ENCODE results near the gene SPOCK2. TPM values are rescaled to one million over a fixed set of nuclear protein-coding genes. Genes with fewer than 3 reads are reported as not detected.

The SPOCK2 gene
- total and polyA plus RNA-seq, 2 of the 4 experiments (the other 2 are of a cell fraction), result 0.02 TPM; not detected in 1

DNA sequence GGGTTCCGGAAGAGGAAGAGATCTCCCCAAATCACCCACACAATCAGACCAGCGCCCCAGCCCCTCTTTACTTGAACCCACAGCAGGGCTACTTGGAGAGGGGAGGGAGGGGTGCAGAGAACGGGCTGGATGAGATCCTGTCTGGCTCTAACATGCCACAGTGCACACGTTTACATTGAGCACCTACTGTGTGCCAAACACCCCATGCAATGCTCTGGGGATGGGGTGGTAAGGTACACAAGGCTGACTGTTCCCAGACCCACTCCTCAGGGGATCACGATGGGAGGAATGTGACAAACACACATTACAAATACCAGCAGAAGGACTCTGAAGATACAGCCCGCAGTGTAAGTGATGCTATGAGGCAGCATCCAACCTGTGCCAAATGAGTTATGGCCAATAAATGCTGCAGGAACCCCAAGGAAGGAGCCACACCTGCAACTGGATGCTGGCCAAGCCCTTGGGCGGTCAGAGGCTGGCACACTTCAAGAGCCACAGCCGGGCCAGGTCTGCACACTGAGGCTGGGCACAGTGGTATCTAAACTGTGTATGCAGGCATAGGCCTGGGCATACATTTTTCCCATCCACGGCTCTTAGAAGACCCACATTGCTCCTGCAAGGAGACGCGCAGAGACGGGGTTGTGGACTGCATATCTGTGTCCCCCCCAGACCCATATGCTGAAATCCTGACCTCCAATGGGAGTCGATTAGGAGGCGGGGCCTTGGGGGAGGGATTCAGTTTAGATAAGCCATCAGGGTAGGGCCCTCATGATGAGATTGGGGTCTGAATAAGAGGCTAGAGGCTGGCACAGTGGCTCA lies 6.4 kb downstream of the SPOCK2 start:
- WGBS, 2 experiments (ENCODE audit: extremely low coverage in 2 of 2, insufficient read length in 1 of 2), result 90% methylated on average over 3 of the region's 14 CpGs; no CpG with 5 or more reads in 1 of the 2 experiments
- Histone ChIP-seq H4K5ac (ENCODE audit: low read depth, low read length) (no peak overlapping the region), H3K9ac (ENCODE audit: low read depth, low read length) (no peak overlapping the region), H4K20me1 (ENCODE audit: insufficient read depth, low read length) (no peaks in the 10 kb centered on the region), H3K23ac (ENCODE audit: low read depth, low read length) (no peak overlapping the region), H3K14ac (replicated peaks; ENCODE audit: low read depth, low read length) (no peak overlapping the region), H3K18ac (ENCODE audit: low read depth, low read length) (no peak overlapping the region), H3K36me3 (ENCODE audit: control insufficient read depth, insufficient read depth, low read length) (no peaks in the 10 kb centered on the region), H2AK9ac (replicated peaks; ENCODE audit: low read depth, low read length, poor library complexity) (no peak overlapping the region), H4K91ac (ENCODE audit: insufficient read depth, low read depth, low read length) (no peak overlapping the region), H2AK5ac (ENCODE audit: low read depth, low read length) (no peak overlapping the region), H3K56ac (ENCODE audit: extremely low read depth, insufficient read depth, low read length) (no peak overlapping the region), H3K4me3 (ENCODE audit: insufficient read depth, low read depth, low read length) (no peak overlapping the region), H2BK15ac (ENCODE audit: low read depth, low read length) (no peak overlapping the region), H3K4me1 (ENCODE audit: control insufficient read depth, insufficient read depth, low read length) (no peaks in the 10 kb centered on the region), H2BK5ac (ENCODE audit: low read depth, low read length, poor library complexity, severe bottlenecking) (no peak overlapping the region), H2AFZ (replicated peaks; ENCODE audit: low read length, poor library complexity) (no peak overlapping the region), H2BK20ac (ENCODE audit: low read depth, low read length) (no peak overlapping the region), H3K9me1 (ENCODE audit: insufficient read depth, low read length) (no peaks in the 10 kb centered on the region), H3K27me3 (ENCODE audit: control insufficient read depth, insufficient read depth, low read length) (peaks cover 57% of the 10 kb centered on the region), H3K79me1 (ENCODE audit: low read depth in 1 of 2, low read length in 2 of 2) (no peaks in the 10 kb centered on the region), H2BK120ac (ENCODE audit: low read depth, low read length) (no peak overlapping the region), H3K4ac (ENCODE audit: low read depth, low read length) (no peak overlapping the region), H3K4me2 (ENCODE audit: low read depth, low read length) (no peak overlapping the region), H3K9me3 (ENCODE audit: control insufficient read depth, insufficient read depth, low read length) (no peaks in the 10 kb centered on the region), H4K8ac (ENCODE audit: low read depth in 2 of 2, low read length in 2 of 2) (no peak overlapping the region), H3K27ac (ENCODE audit: insufficient read depth, low read length) (no peak overlapping the region)
- no peak for ATAC-seq (ENCODE audit: low read depth)
- BruUV-seq (replicated peaks), result no TSS peak
- dilution Hi-C loops (cut with HindIII; ENCODE audit: low sequenced_read_pairs, unreplicated experiment), result no loop called here
- intact Hi-C loops (cut with micrococcal nuclease), result no loop called here
- CTCF ChIA-PET, result no interaction called here
- no peak for TF ChIP-seq MAFK (IDR thresholded peaks at IDR 0.05; ENCODE audit: low read depth, low read length)
- TF ChIP-seq FOS (IDR thresholded peaks at IDR 0.05; ENCODE audit: low read depth, low read length), result no peak
- TF ChIP-seq MAZ (IDR thresholded peaks at IDR 0.05; ENCODE audit: borderline replicate concordance, low read depth, low read length), result no peak
- no peak for TF ChIP-seq MXI1 (IDR thresholded peaks at IDR 0.05; ENCODE audit: borderline replicate concordance, low read depth, low read length)
- no peak for TF ChIP-seq SMC3 (IDR thresholded peaks at IDR 0.05; ENCODE audit: low read depth, low read length)
- TF ChIP-seq RAD21 (IDR thresholded peaks at IDR 0.05; ENCODE audit: low read length), result no peak
- no peak for TF ChIP-seq RCOR1 (IDR thresholded peaks at IDR 0.05; ENCODE audit: insufficient replicate concordance, low read length)
- TF ChIP-seq, protein P1, sequence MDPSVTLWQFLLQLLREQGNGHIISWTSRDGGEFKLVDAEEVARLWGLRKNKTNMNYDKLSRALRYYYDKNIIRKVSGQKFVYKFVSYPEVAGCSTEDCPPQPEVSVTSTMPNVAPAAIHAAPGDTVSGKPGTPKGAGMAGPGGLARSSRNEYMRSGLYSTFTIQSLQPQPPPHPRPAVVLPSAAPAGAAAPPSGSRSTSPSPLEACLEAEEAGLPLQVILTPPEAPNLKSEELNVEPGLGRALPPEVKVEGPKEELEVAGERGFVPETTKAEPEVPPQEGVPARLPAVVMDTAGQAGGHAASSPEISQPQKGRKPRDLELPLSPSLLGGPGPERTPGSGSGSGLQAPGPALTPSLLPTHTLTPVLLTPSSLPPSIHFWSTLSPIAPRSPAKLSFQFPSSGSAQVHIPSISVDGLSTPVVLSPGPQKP (IDR thresholded peaks at IDR 0.05; ENCODE audit: borderline replicate concordance, low read depth, low read length), result no peak
- TF ChIP-seq, protein P2, sequence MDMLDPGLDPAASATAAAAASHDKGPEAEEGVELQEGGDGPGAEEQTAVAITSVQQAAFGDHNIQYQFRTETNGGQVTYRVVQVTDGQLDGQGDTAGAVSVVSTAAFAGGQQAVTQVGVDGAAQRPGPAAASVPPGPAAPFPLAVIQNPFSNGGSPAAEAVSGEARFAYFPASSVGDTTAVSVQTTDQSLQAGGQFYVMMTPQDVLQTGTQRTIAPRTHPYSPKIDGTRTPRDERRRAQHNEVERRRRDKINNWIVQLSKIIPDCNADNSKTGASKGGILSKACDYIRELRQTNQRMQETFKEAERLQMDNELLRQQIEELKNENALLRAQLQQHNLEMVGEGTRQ (IDR thresholded peaks at IDR 0.05; ENCODE audit: low read depth, low read length), result no peak
- TF ChIP-seq, protein P3, sequence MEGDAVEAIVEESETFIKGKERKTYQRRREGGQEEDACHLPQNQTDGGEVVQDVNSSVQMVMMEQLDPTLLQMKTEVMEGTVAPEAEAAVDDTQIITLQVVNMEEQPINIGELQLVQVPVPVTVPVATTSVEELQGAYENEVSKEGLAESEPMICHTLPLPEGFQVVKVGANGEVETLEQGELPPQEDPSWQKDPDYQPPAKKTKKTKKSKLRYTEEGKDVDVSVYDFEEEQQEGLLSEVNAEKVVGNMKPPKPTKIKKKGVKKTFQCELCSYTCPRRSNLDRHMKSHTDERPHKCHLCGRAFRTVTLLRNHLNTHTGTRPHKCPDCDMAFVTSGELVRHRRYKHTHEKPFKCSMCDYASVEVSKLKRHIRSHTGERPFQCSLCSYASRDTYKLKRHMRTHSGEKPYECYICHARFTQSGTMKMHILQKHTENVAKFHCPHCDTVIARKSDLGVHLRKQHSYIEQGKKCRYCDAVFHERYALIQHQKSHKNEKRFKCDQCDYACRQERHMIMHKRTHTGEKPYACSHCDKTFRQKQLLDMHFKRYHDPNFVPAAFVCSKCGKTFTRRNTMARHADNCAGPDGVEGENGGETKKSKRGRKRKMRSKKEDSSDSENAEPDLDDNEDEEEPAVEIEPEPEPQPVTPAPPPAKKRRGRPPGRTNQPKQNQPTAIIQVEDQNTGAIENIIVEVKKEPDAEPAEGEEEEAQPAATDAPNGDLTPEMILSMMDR (conservative IDR thresholded peaks at IDR 0.05; ENCODE audit: low read depth, low read length), result no peak
- TF ChIP-seq NFE2L2 (IDR thresholded peaks at IDR 0.05; ENCODE audit: low read depth, low read length), result no peak
- TF ChIP-seq CHD1 (IDR thresholded peaks at IDR 0.05; ENCODE audit: low read depth, low read length), result no peak
- no peak for TF ChIP-seq RFX5 (IDR thresholded peaks at IDR 0.05; ENCODE audit: low read depth, low read length)
- no peak for TF ChIP-seq BHLHE40 (IDR thresholded peaks at IDR 0.05; ENCODE audit: low read depth, low read length)
- no peak for TF ChIP-seq CEBPB (IDR thresholded peaks at IDR 0.05; ENCODE audit: low read depth, low read length)
- no peak for TF ChIP-seq POLR2A (IDR thresholded peaks at IDR 0.05; ENCODE audit: low read depth, low read length)
- POLR2A ChIA-PET (ENCODE audit: unreplicated experiment), result no interaction called here
- no peak for DNase-seq
- in situ Hi-C loops (cut with MboI; ENCODE audit: low sequenced_read_pairs), result no loop called here
